ENCODE results near the gene DDT. TPM values are rescaled to one million over a fixed set of nuclear protein-coding genes. Genes with fewer than 3 reads are reported as not detected.
A peak's percentile ranks its signal among the peaks of the same experiment; 100 is the strongest.
"Not testable (repeated sequence)": the region's sequence is repeated elsewhere in the genome, so short reads cannot be mapped to it uniquely, and the experiment has no call there.

DDT gene
- total RNA-seq, 1 donor from 2014 or later: 73.5 TPM

DNA sequence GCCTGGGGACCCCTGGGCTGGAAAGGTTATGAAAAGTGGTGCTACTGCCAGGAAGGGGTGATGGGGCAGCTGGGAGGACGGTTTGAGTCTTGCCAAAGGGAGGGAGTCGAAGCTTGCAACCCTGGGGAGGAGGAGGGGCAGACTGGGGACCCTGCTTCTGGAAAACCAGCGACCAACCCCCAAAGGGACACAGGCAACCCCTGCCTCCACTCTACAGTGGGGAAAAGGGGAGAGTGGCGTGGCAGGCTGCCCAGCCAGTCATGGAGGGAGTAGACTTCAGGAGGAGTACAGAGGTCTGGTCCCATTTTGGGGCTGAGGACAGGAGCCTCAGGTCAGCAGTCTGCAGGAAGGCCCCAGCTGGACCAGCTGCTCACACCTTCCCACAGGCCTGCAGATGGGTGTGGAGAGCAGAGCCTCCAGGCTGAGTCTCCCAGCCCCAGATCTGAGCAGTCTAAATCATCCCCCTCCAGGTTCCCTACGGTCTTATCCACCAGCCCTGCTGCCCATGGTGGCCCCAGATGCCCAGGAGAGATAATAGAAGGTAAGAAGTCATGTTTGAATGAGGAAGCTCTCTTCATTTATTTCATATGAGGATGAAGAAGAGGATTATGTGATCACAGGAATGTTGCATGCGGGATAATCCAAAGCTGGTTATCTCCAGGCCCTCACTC is 3.3 kb downstream of the DDT start:
- H3K4me3 Mint-ChIP-seq (ENCODE audit: unreplicated experiment): peak overlapping the region; percentile 23

DNA sequence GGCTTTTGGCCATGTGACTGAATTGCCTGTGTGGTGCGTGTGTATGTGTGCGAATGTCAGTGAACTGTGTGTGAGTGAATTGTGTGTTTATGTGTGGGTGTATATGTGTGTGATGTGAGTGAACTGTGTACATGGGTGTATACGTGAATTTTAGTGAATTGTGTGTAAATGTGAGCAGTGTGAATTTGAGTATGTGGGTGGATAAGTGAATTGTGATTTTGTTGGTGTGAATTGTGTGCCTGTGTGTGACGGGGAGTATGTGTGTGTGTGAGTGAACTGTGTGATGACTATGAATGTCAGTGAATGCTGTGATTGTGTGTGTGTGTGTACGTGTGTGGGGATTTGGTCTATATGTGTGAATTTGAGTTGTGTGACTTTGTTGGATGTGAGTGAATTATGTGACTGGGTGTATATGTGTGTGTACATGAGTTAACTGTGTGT is 4.0 kb downstream of the DDT start:
- H3K27ac Mint-ChIP-seq (ENCODE audit: unreplicated experiment): no peak overlapping the region
- H3K27me3 Mint-ChIP-seq (ENCODE audit: unreplicated experiment): no peaks in the 10 kb centered on the region
- H3K36me3 Mint-ChIP-seq (ENCODE audit: low read depth, unreplicated experiment): peaks cover 15% of the 10 kb centered on the region
- H3K4me3 Mint-ChIP-seq (ENCODE audit: unreplicated experiment): peak overlapping the region; percentile 23
- no peak for TF ChIP-seq CTCF (IDR thresholded peaks at IDR 0.05; ENCODE audit: unreplicated experiment)
- H3K4me1 Mint-ChIP-seq (ENCODE audit: unreplicated experiment): peaks cover 3% of the 10 kb centered on the region
- no peaks in the 10 kb centered on the region for H3K9me3 Mint-ChIP-seq (ENCODE audit: unreplicated experiment)
- DNase-seq (ENCODE audit: low spot score): no peak

More for the DNA sequence above, 3.3 kb downstream of the DDT start:
- peaks cover 15% of the 10 kb centered on the region for H3K36me3 Mint-ChIP-seq (ENCODE audit: low read depth, unreplicated experiment)
- TF ChIP-seq CTCF (IDR thresholded peaks at IDR 0.05; ENCODE audit: unreplicated experiment): no peak
- no peaks in the 10 kb centered on the region for H3K27me3 Mint-ChIP-seq (ENCODE audit: unreplicated experiment)
- no peak for DNase-seq (ENCODE audit: low spot score)
- peaks cover 3% of the 10 kb centered on the region for H3K4me1 Mint-ChIP-seq (ENCODE audit: unreplicated experiment)
- H3K27ac Mint-ChIP-seq (ENCODE audit: unreplicated experiment): peak overlapping the region; percentile 36
- no peaks in the 10 kb centered on the region for H3K9me3 Mint-ChIP-seq (ENCODE audit: unreplicated experiment)

- H3K27ac Mint-ChIP-seq (ENCODE audit: unreplicated experiment): no peak overlapping the region
- H3K4me1 Mint-ChIP-seq (ENCODE audit: unreplicated experiment): peaks cover 3% of the 10 kb centered on the region
- no peaks in the 10 kb centered on the region for H3K9me3 Mint-ChIP-seq (ENCODE audit: unreplicated experiment)
- peak overlapping the region; percentile 65 for H3K4me3 Mint-ChIP-seq (ENCODE audit: unreplicated experiment)
- no peak for DNase-seq (ENCODE audit: low spot score)
- H3K27me3 Mint-ChIP-seq (ENCODE audit: unreplicated experiment): no peaks in the 10 kb centered on the region
- peaks cover 15% of the 10 kb centered on the region for H3K36me3 Mint-ChIP-seq (ENCODE audit: low read depth, unreplicated experiment)
- TF ChIP-seq CTCF (IDR thresholded peaks at IDR 0.05; ENCODE audit: unreplicated experiment): no peak
Observed at GRCh38 chr22:23969071-23969470, 5.2 kb downstream of the DDT start.

DNA sequence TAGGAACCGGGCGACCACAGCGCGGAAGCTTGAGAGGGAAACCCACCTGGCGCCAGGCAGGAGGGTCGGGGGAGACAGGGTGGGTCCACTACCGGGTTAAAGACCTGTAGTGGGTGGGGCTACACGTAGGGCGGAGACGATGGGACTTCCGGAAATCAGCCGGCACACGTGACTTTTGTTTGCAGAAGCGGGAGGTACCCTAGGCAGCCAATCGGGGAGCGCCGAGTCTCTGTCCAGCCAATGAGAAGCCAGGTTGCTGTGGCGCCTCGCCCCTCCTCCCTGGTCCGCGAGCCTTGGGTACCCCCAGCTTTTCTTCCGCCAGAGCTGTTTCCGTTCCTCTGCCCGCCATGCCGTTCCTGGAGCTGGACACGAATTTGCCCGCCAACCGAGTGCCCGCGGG is 7.7 kb downstream of the DDT start, which contains the start of gene DDTL:
Gene DDTL (plus strand): TSS at position 321 of the 400 bp plus-strand sequence. CDS start 27 bp downstream, at position 348.
- H3K27ac Mint-ChIP-seq (ENCODE audit: unreplicated experiment); H3K27me3 Mint-ChIP-seq (ENCODE audit: unreplicated experiment); DNase-seq (ENCODE audit: low spot score); H3K4me3 Mint-ChIP-seq (ENCODE audit: unreplicated experiment); H3K9me3 Mint-ChIP-seq (ENCODE audit: unreplicated experiment); H3K4me1 Mint-ChIP-seq (ENCODE audit: unreplicated experiment): not testable (repeated sequence)
- H3K36me3 Mint-ChIP-seq (ENCODE audit: low read depth, unreplicated experiment): peaks cover 15% of the 10 kb centered on the region

- not testable (repeated sequence) for H3K9me3 Mint-ChIP-seq (ENCODE audit: unreplicated experiment); H3K4me1 Mint-ChIP-seq (ENCODE audit: unreplicated experiment); DNase-seq (ENCODE audit: low spot score); H3K27me3 Mint-ChIP-seq (ENCODE audit: unreplicated experiment); H3K27ac Mint-ChIP-seq (ENCODE audit: unreplicated experiment); H3K4me3 Mint-ChIP-seq (ENCODE audit: unreplicated experiment)
- peaks cover 12% of the 10 kb centered on the region for H3K36me3 Mint-ChIP-seq (ENCODE audit: low read depth, unreplicated experiment)
Observed at GRCh38 chr22:23966094-23966493, 8.1 kb downstream of the DDT start.

GRCh38 chr22:23961084-23961771 is 13.0 kb downstream of the DDT start, which contains the start of gene GSTT2B:
Gene GSTT2B, minus strand, starts transcription at chr22:23961195. Its CDS starts 64 bp downstream, at chr22:23961131.
- not testable (repeated sequence) for H3K4me1 Mint-ChIP-seq (ENCODE audit: unreplicated experiment); H3K4me3 Mint-ChIP-seq (ENCODE audit: unreplicated experiment); H3K27ac Mint-ChIP-seq (ENCODE audit: unreplicated experiment); H3K36me3 Mint-ChIP-seq (ENCODE audit: low read depth, unreplicated experiment); DNase-seq (ENCODE audit: low spot score); H3K9me3 Mint-ChIP-seq (ENCODE audit: unreplicated experiment); H3K27me3 Mint-ChIP-seq (ENCODE audit: unreplicated experiment)

Measured in endothelial cell (in vitro differentiated cells).